K562 (cell line): ENCODE results near the gene RABIF. TPM values are rescaled to one million over a fixed set of nuclear protein-coding genes. Genes with fewer than 3 reads are reported as not detected.

Experiments used
- AFF4 ChIP-seq: sonication (generic); formaldehyde crosslinking; IDR thresholded peaks from 2 replicates; pipeline ENCODE4 v1.8.0; 2023; ENCODE audit warnings: mild to moderate bottlenecking, missing genetic modification reagents
- DACH1 ChIP-seq: fragments of 450-650 bp; IDR thresholded peaks from 2 replicates; pipeline ENCODE4 v1.6.1; 2018; ENCODE audit not compliant: partially characterized antibody
- DMBX1 ChIP-seq: fragments of 250-450 bp; sonication (Bioruptor Pico); IDR thresholded peaks from 2 replicates; pipeline ENCODE4 v1.8.0; 2022; ENCODE audit warnings: inconsistent platforms, mild to moderate bottlenecking, moderate library complexity, borderline replicate concordance
- ELK3 ChIP-seq: fragments of 450-650 bp; formaldehyde crosslinking; IDR thresholded peaks from 2 replicates; pipeline ENCODE4 v1.4.0; 2020; ENCODE audit warnings: mild to moderate bottlenecking
- GABPA ChIP-seq: fragments of 200-800 bp; sonication (Bioruptor generic); conservative IDR thresholded peaks from 2 replicates; pipeline ENCODE4 v1.6.1; 2016; ENCODE audit warnings: low read depth, missing genetic modification characterization, missing compliant biosample characterization
- HDAC1 ChIP-seq, 2 experiments: fragments of 450-650 bp; IDR thresholded peaks; 2 replicates each; pipeline ENCODE4 v1.6.1; 2016 to 2017; ENCODE audit warnings: inconsistent platforms in 1 of 2, mild to moderate bottlenecking in 1 of 2, moderate library complexity in 1 of 2
- HMG20B ChIP-seq: fragments of 250-450 bp; sonication (Bioruptor Pico); IDR thresholded peaks from 2 replicates; pipeline ENCODE4 v1.5.0; 2021; ENCODE audit warnings: mild to moderate bottlenecking
- JUNB ChIP-seq: fragments of 450-650 bp; formaldehyde crosslinking; conservative IDR thresholded peaks from 2 replicates; pipeline ENCODE4 v1.4.0; 2020; ENCODE audit warnings: mild to moderate bottlenecking
- KDM2B ChIP-seq: fragments of 250-450 bp; sonication (Bioruptor Pico); IDR thresholded peaks from 2 replicates; pipeline ENCODE4 v1.8.0; 2021; ENCODE audit warnings: mild to moderate bottlenecking, moderate library complexity
- L3MBTL2 ChIP-seq: fragments of 450-650 bp; IDR thresholded peaks from 2 replicates; pipeline ENCODE4 v1.6.1; 2016; ENCODE audit warnings: mild to moderate bottlenecking, moderate library complexity
- NR2C2 ChIP-seq, 2 experiments: fragments of 200-800 bp in 1 of 2; sonication (Bioruptor generic) in 1 of 2; sonication (generic) in 1 of 2; formaldehyde crosslinking in 1 of 2; IDR thresholded peaks; 2 replicates each; pipeline versions ENCODE4 v1.6.1 to v1.8.0; 2016 to 2022; ENCODE audit warnings: mild to moderate bottlenecking in 1 of 2, missing compliant biosample characterization in 1 of 2, missing genetic modification characterization in 1 of 2, missing genetic modification reagents in 1 of 2
- PRMT5 ChIP-seq: sonication (generic); formaldehyde crosslinking; IDR thresholded peaks from 2 replicates; pipeline ENCODE4 v1.5.0; 2020; ENCODE audit warnings: missing genetic modification reagents
- RFX5 ChIP-seq: IDR thresholded peaks from 2 replicates; pipeline ENCODE4 v1.6.1; 2011; ENCODE audit warnings: low read depth, mild to moderate bottlenecking, improper control_type of control experiment, low read length
- SMARCA5 ChIP-seq: fragments of 450-650 bp; IDR thresholded peaks from 2 replicates; pipeline ENCODE4 v1.6.1; 2016
- TARDBP ChIP-seq: fragments of 450-650 bp; IDR thresholded peaks from 2 replicates; pipeline ENCODE4 v1.6.1; 2016
- YBX1 ChIP-seq: fragments of 450-650 bp; IDR thresholded peaks from 2 replicates; pipeline ENCODE4 v1.7.1; 2016; ENCODE audit warnings: mild to moderate bottlenecking
- ZBTB8A ChIP-seq: fragments of 450-650 bp; IDR thresholded peaks from 2 replicates; pipeline ENCODE4 v1.6.1; 2018; ENCODE audit warnings: mild to moderate bottlenecking, moderate library complexity; ENCODE audit not compliant: partially characterized antibody
- ZNF253 ChIP-seq: fragments of 250-450 bp; sonication (Bioruptor Pico); conservative IDR thresholded peaks from 2 replicates; pipeline ENCODE4 v1.6.1; 2021; ENCODE audit warnings: mild to moderate bottlenecking
- ZNF445 ChIP-seq: fragments of 250-450 bp; sonication (Bioruptor Pico); IDR thresholded peaks from 2 replicates; pipeline ENCODE4 v1.4.0; 2020; ENCODE audit warnings: low read depth, mild to moderate bottlenecking, moderate library complexity
- polyA plus RNA-seq, 8 experiments: library from polyadenylated mRNA; depleted of rRNA in 4 of 8; stranded (reverse) in 5 of 8; unstranded in 3 of 8; fragments of >200 nt; fragmentation: Nextera tagmentation in 2 of 8; fragmentation: Illumina TruSeq in 1 of 8; extraction: Ambion mirVana in 2 of 8; extraction: Trizol in 1 of 8; gene quantifications; 2 replicates each; pipeline versions ENCODE4 v1.2.1 to v1.2.3, GENCODE V29; 2011 to 2014; ENCODE audit warnings: inconsistent platforms in 1 of 8, missing spikeins in 1 of 8
- total RNA-seq, 7 experiments: library from RNA; depleted of rRNA in 6 of 7; stranded (reverse); fragments of >200 nt in 6 of 7; fragmentation: Illumina TruSeq in 2 of 7; extraction: Trizol in 2 of 7; gene quantifications; 2 replicates each; pipeline versions ENCODE4 v1.2.1 to v1.2.3, GENCODE V29; 2011 to 2021; ENCODE audit warnings: low replicate concordance in 1 of 7
- TF ChIP-seq, protein P1 (sequence below): sonication (generic); formaldehyde crosslinking; IDR thresholded peaks from 2 replicates; pipeline ENCODE4 v1.8.0; 2022; ENCODE audit warnings: mild to moderate bottlenecking, missing genetic modification reagents
- TF ChIP-seq, protein P2 (sequence below): sonication (generic); formaldehyde crosslinking; IDR thresholded peaks from 2 replicates; pipeline ENCODE4 v1.8.0; 2022; ENCODE audit warnings: mild to moderate bottlenecking, low read depth, missing genetic modification reagents

Gene RABIF
- total and polyA plus RNA-seq, 9 of the 15 experiments (the other 6 are each of a cell fraction or from before 2014, with no cell fraction given) = 7.4 to 20.1 (median 11.0) TPM

DNA sequence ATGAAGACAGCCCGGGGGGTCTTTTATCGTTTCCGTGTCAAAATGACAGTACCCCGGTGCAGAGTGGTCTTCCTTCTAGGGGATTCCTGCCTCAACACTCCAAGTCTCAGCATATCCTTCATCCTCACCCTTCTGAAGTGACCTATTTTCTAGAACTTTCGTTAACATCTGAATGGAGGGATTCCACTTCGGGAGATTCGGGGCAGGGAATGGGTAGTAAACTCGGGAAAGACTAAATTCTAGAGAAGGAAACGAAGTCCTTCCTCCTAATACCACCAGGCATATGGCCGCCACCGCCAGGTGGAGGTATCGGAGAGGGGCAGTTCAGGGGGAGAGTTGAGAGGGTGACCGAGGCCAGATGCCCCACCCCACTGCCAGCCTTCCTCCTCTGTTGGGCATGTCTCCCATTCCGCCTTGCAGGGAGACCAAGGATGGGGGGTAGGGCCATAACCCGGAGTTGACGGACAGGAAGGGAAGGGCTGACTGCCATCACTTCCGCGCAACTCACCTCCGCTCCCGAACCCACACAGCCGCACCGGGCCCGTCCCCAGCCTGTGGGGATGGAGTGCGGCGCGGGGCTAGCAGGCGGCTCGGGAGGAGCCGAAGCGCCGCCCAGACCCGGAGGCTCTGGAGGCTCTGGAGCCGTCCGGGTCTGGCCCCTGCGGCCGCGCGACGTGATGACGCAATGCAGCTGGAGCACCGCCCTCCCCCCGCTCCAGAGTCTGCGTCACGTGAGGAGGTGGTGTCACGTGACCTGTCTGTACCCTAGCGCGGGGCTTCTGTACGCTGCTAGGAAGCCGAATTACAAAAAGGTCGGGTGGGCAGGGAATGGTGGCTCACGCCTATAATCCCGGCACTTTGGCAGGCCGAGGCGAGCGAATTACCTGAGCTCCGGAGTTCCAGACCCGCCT is 37.9 kb upstream of the RABIF start, which contains the start of gene KLHL12 (continued):
- TF ChIP-seq JUNB (peak; percentile 92), YBX1 (peak; percentile 62; the same call in 1 of the 2 replicates), L3MBTL2 (no peak; the same call in none of the 2 replicates), DACH1 (peak; percentile 83), ZNF253 (no peak), DMBX1 (CRISPR knock-in tag) (no peak; the same call in 1 of the 2 replicates), TARDBP (0 out of 2 replicates have a peak, but pooled peaks have one; percentile 23), ZNF445 (CRISPR knock-in tag) (no peak), PRMT5 (no peak), ZBTB8A (no peak), KDM2B (no peak), HMG20B (CRISPR knock-in tag) (no peak), HDAC1 (IDR thresholded peaks at IDR 0.05) (peak in 1 of 2 experiments; percentile 96; a peak in 2 of 4 replicates), ELK3 (no peak), NR2C2 (CRISPR knock-in tag; IDR thresholded peaks at IDR 0.05) (peak; percentile 56), NR2C2 (tag; IDR thresholded peaks at IDR 0.05) (peak; percentile 88), AFF4 (CRISPR knock-in tag) (peak; percentile 46; the same call in 1 of the 2 replicates), GABPA (peak; percentile 70), SMARCA5 (peak; percentile 84), RFX5 (no peak)
- TF ChIP-seq, protein P1, sequence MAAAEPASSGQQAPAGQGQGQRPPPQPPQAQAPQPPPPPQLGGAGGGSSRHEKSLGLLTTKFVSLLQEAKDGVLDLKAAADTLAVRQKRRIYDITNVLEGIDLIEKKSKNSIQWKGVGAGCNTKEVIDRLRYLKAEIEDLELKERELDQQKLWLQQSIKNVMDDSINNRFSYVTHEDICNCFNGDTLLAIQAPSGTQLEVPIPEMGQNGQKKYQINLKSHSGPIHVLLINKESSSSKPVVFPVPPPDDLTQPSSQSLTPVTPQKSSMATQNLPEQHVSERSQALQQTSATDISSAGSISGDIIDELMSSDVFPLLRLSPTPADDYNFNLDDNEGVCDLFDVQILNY (CRISPR knock-in tag) = 0 out of 2 replicates have a peak, but pooled peaks have one; percentile 11
- TF ChIP-seq, protein P2, sequence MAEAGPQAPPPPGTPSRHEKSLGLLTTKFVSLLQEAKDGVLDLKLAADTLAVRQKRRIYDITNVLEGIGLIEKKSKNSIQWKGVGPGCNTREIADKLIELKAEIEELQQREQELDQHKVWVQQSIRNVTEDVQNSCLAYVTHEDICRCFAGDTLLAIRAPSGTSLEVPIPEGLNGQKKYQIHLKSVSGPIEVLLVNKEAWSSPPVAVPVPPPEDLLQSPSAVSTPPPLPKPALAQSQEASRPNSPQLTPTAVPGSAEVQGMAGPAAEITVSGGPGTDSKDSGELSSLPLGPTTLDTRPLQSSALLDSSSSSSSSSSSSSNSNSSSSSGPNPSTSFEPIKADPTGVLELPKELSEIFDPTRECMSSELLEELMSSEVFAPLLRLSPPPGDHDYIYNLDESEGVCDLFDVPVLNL (CRISPR knock-in tag) = peak; percentile 82; the same call in 1 of the 2 replicates
